GM19395 (cell line): ENCODE data around the gene MTMR3.
"Not testable (repeated sequence)": the region's sequence is repeated elsewhere in the genome, so short reads cannot be mapped to it uniquely, and the experiment has no call there.

Experiments used
- ATAC-seq: cut with Tn5 transposase; IDR thresholded peaks from one replicate; pipeline ENCODE4 v1.9.1; 2021; ENCODE audit warnings: mild to moderate bottlenecking, moderate library complexity; ENCODE audit not compliant: unreplicated experiment

MTMR3 gene

GRCh38 chr22:29883045-29883774, at the start of gene MTMR3:
Gene MTMR3, plus strand, starts transcription at chr22:29883174. Its CDS starts 87,886 bp downstream, at chr22:29971060.
- ATAC-seq, result peak; percentile 77

- no peak for ATAC-seq
These were observed 49.5 kb upstream of the MTMR3 start for GRCh38 chr22:29833392-29833965.

GRCh38 chr22:29834046-29834445, 48.9 kb upstream of the MTMR3 start:
- no peak for ATAC-seq

GRCh38 chr22:29836791-29837370, 46.1 kb upstream of the MTMR3 start:
- ATAC-seq, result not testable (repeated sequence)

- ATAC-seq, result peak; percentile 91
These were observed 45.0 kb upstream of the MTMR3 start, which contains the start of gene ASCC2 for GRCh38 chr22:29837741-29838598. Gene ASCC2, minus strand, starts transcription at chr22:29838274. Its CDS starts 5,949 bp downstream, at chr22:29832325.

- peak; percentile 16 for ATAC-seq
These were observed 44.4 kb upstream of the MTMR3 start for GRCh38 chr22:29838599-29838956.

GRCh38 chr22:29839039-29839438, 43.9 kb upstream of the MTMR3 start:
- ATAC-seq, result no peak

- ATAC-seq, result no peak
These were observed 42.5 kb upstream of the MTMR3 start for GRCh38 chr22:29840498-29840897.

GRCh38 chr22:29842172-29842571, 40.8 kb upstream of the MTMR3 start:
- no peak for ATAC-seq

- ATAC-seq, result no peak
These were observed 40.2 kb upstream of the MTMR3 start for GRCh38 chr22:29842740-29843139.

- ATAC-seq, result no peak
These were observed 36.7 kb upstream of the MTMR3 start for GRCh38 chr22:29846290-29846689.

GRCh38 chr22:29848111-29848510, 34.9 kb upstream of the MTMR3 start:
- ATAC-seq, result no peak

GRCh38 chr22:29854432-29854831, 28.5 kb upstream of the MTMR3 start:
- no peak for ATAC-seq

GRCh38 chr22:29855611-29856181, 27.3 kb upstream of the MTMR3 start:
- ATAC-seq, result no peak

GRCh38 chr22:29856496-29856895, 26.5 kb upstream of the MTMR3 start:
- no peak for ATAC-seq

- not testable (repeated sequence) for ATAC-seq
These were observed 23.9 kb upstream of the MTMR3 start for GRCh38 chr22:29859030-29859429.

GRCh38 chr22:29860006-29860766, 22.8 kb upstream of the MTMR3 start:
- ATAC-seq, result no peak

- ATAC-seq, result no peak
These were observed 21.2 kb upstream of the MTMR3 start for GRCh38 chr22:29861672-29862297.

- not testable (repeated sequence) for ATAC-seq
These were observed 17.4 kb upstream of the MTMR3 start for GRCh38 chr22:29865572-29865971.

GRCh38 chr22:29867260-29867659, 15.7 kb upstream of the MTMR3 start:
- no peak for ATAC-seq
